Fibroblast of skin of left biceps (primary cell): ENCODE measurements around the gene ATL2.
"Not testable (repeated sequence)": the region's sequence is repeated elsewhere in the genome, so short reads cannot be mapped to it uniquely, and the experiment has no call there.

Experiments
- DNase-seq, 2 experiments: peaks; one replicate each; pipeline ENCODE4 v3.0.0-alpha.2; 2013; ENCODE audit warnings: low read depth in 2 of 2

Gene ATL2

GRCh38 chr2:38327580-38327979, 49.5 kb downstream of the ATL2 start:
- DNase-seq: no peak

GRCh38 chr2:38323623-38324022, 53.5 kb downstream of the ATL2 start:
- no peak for DNase-seq

- no peak for DNase-seq
These were observed 54.7 kb downstream of the ATL2 start for GRCh38 chr2:38322224-38322914.

- DNase-seq: not testable (repeated sequence)
These were observed 57.8 kb downstream of the ATL2 start for GRCh38 chr2:38319240-38319639.

- no peak for DNase-seq
These were observed 59.3 kb downstream of the ATL2 start for GRCh38 chr2:38317725-38318124.

- peak; percentile 30 to 31 for DNase-seq
These were observed 61.3 kb downstream of the ATL2 start for GRCh38 chr2:38315707-38316333.

- no peak for DNase-seq
These were observed 68.3 kb downstream of the ATL2 start for GRCh38 chr2:38308821-38309220.

- DNase-seq: no peak
These were observed 74.9 kb downstream of the ATL2 start for GRCh38 chr2:38301969-38302702.

- no peak for DNase-seq
These were observed 75.6 kb downstream of the ATL2 start for GRCh38 chr2:38301340-38301968.

GRCh38 chr2:38298539-38298938, 78.5 kb downstream of the ATL2 start:
- DNase-seq: no peak

- DNase-seq: no peak
These were observed 80.8 kb downstream of the ATL2 start for GRCh38 chr2:38296197-38296780.

GRCh38 chr2:38294597-38294996, 82.5 kb downstream of the ATL2 start:
- no peak for DNase-seq

- DNase-seq: peak in 1 of 2 experiments; percentile 3
These were observed 83.8 kb downstream of the ATL2 start for GRCh38 chr2:38293152-38293865.

- no peak for DNase-seq
These were observed 86.7 kb downstream of the ATL2 start for GRCh38 chr2:38290332-38290731.

GRCh38 chr2:38284971-38285370, 92.1 kb downstream of the ATL2 start:
- no peak for DNase-seq

GRCh38 chr2:38281095-38281742, 95.9 kb downstream of the ATL2 start:
- DNase-seq: no peak

- DNase-seq: no peak
These were observed 97.9 kb downstream of the ATL2 start for GRCh38 chr2:38279201-38279600.

- not testable (repeated sequence) for DNase-seq
These were observed 99.0 kb downstream of the ATL2 start for GRCh38 chr2:38278117-38278438.

GRCh38 chr2:38277245-38278116, 99.6 kb downstream of the ATL2 start:
- no peak for DNase-seq
